GM04503 (cell line): Measurements from ENCODE around the gene LCN1.
"Not testable (repeated sequence)": the region's sequence is repeated elsewhere in the genome, so short reads cannot be mapped to it uniquely, and the experiment has no call there.

Experiments
- DNase-seq: peaks from one replicate; pipeline ENCODE4 v3.0.0-alpha.2; 2012; ENCODE audit warnings: low read depth

LCN1 gene

GRCh38 chr9:135522137-135522877 lies 1.1 kb downstream of the LCN1 start:
- no peak for DNase-seq

GRCh38 chr9:135522931-135523330 lies 1.7 kb downstream of the LCN1 start:
- no peak for DNase-seq

GRCh38 chr9:135523521-135524129 lies 2.4 kb downstream of the LCN1 start:
- DNase-seq: no peak

- DNase-seq: no peak
These were observed 3.1 kb downstream of the LCN1 start for GRCh38 chr9:135524130-135524861.

- no peak for DNase-seq
These were observed 4.2 kb downstream of the LCN1 start for GRCh38 chr9:135525241-135526088.

DNA sequence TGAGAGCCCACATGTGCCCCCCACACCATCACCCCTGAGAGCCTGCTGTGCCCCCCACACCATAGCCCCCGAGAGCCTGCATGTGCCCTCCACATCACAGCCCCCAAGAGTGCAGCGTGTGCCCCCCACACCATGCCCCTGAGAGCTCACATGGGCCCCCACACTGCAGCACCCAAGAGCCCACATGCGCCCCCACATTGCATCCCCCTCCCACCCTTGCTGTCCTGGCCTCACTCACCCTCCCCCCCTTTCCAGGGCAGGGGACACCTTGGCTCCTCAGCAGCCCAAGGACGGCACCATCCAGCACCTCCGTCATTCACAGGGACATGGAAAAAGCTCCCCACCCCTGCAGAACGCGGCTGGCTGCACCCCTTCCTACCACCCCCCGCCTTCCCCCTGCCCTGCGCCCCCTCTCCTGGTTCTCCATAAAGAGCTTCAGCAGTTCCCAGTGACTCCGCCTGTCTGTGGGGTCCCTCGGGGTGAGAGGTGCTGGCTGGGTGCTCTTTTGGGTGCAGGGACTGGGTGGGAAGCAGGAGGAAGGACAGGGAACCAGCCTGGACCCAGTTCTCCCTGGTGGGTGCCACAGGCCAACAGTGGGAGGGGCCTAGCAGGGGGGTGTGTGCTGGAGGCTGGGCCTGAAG lies 5.0 kb downstream of the LCN1 start:
- no peak for DNase-seq

- DNase-seq: no peak
These were observed 5.7 kb downstream of the LCN1 start for GRCh38 chr9:135526730-135527571.

DNA sequence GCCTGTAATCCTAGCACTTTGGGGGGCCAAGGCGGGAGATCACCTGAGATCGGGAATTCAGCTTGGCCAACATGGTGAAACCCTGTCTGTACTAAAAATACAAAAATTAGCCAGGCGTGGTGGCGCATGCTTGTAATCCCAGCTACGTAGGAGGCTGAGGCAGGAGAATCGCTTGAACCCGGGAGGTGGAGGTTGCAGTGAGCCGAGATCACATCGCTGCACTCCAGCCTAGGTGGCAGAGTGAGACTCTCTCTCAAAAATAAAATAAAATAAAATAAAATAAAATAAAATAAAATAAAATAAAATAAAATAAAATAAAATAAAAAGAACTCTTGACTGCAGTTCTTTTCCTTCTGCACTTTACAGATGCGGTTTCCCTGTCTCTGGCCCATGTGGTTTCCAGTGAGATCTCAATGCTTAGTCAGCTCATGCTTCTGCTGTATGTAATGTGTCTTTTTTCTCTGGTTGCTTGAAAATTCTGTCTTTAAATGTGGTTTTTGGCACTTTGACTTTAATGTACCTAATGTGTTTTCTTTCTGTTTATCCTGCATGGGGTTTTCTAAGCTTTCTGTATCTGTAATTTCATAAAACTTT lies 7.7 kb downstream of the LCN1 start:
- DNase-seq: not testable (repeated sequence)

- DNase-seq: no peak
These were observed 8.9 kb downstream of the LCN1 start for GRCh38 chr9:135530146-135530545.

- no peak for DNase-seq
These were observed 9.9 kb downstream of the LCN1 start for GRCh38 chr9:135531096-135531495.

DNA sequence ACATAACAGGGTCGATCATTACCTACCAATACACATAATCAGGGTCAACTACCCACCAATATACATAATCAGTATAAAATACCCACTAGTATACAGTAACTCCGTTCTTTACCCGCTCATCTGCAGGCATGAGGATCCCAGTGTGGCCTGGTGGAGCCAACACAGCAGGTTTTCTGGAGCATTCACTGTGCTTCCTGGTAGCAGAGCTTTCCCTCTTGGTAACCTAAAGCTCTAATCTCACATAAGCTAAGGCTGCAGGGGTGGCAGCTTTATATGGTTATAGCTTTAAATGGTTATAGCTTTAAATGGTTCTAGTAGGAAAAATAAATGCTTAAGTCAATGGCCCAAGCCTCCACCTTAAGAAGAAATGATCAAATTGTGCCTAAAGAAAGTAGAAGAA lies 11.9 kb downstream of the LCN1 start:
- no peak for DNase-seq

GRCh38 chr9:135533674-135534073 lies 12.4 kb downstream of the LCN1 start:
- DNase-seq: no peak

GRCh38 chr9:135534192-135534711 lies 13.0 kb downstream of the LCN1 start:
- not testable (repeated sequence) for DNase-seq

- DNase-seq: not testable (repeated sequence)
These were observed 13.6 kb downstream of the LCN1 start for GRCh38 chr9:135534826-135535225.

DNA sequence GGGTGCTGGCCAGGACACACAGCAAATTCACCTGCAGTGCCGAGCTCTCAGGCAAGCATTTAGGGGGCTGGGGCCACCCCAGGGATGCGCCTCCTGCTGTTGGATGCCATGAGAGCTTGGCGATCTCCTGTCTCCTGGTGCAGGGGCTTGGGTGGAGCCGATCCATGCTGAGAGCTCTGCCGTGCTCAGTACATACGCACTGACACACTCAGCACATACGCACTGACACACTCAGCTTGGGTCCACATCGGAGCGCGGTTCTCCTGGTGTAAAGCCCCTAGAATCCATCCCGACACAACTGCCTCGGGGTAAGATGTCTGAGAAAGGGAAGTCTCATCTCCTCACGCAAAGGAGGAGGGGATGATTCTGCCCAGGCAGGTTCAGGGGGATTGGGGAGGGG lies 14.4 kb downstream of the LCN1 start:
- DNase-seq: not testable (repeated sequence)

GRCh38 chr9:135536216-135536615 lies 15.0 kb downstream of the LCN1 start:
- peak; percentile 68 for DNase-seq

- DNase-seq: not testable (repeated sequence)
These were observed 22.1 kb downstream of the LCN1 start for GRCh38 chr9:135543262-135543894.

- no peak for DNase-seq
These were observed 23.9 kb downstream of the LCN1 start for GRCh38 chr9:135544981-135545635.

DNA sequence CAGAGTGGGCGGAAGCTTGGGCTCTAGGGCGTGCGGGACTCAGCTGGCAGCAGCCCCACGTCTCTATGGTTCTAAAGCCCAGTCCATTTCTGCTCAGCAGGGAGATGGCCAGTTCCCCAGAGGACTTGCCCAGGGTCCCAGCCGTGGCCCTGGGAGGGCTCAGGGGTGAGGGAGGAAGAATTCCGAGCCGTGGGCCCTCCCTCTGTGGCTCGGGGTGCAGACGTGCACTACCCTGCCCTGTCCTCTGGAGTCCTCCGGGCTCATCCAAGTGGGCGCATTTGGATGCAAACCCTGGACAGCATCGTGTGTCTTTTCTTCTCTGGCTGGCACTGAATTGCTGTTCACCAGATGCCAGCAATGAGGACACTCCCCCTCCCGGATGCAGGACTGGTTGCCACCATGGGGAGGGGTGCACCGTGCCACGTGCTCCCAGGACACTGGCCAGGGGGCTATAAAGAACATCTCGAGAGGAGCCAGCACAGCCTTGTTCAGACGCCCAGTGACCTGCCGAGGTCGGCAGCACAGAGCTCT lies 24.5 kb downstream of the LCN1 start, which contains the start of gene OBP2A:
TSS of gene OBP2A (plus strand) at position 481 of the 531 bp plus-strand sequence. CDS start 55 bp downstream, outside the sequence.
- DNase-seq: not testable (repeated sequence)
